ENCODE measurements around the gene AP3S1. TPM values are rescaled to one million over a fixed set of nuclear protein-coding genes. Genes with fewer than 3 reads are reported as not detected.
"Not testable (repeated sequence)": the region's sequence is repeated elsewhere in the genome, so short reads cannot be mapped to it uniquely, and the experiment has no call there.

The AP3S1 gene
- total RNA-seq, 1 donor from 2014 or later: 131 TPM

DNA sequence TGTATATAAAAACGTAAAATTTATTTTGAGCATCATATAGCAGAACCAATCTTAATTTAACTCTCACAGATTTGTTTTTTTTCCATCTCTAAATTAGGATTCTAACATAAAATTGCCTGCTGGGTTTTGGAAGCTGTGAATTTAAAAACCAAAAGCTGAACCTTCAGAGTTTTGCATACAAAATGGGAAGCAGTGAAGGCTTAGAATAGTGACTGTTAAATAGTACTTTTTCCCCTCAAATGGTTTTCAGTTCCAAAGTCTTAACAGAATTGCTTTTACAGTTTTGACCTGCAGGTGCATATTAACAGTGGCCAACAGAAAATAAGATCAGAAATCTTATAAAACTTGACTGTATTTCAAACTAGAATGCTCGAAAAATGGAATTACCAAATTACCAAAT is 65.4 kb downstream of the AP3S1 start:
- H3K9me3 Mint-ChIP-seq (ENCODE audit: unreplicated experiment): no peaks in the 10 kb centered on the region
- no peak overlapping the region for H3K27ac Mint-ChIP-seq (ENCODE audit: unreplicated experiment)
- no peak overlapping the region for H3K4me3 Mint-ChIP-seq (ENCODE audit: unreplicated experiment)
- H3K36me3 Mint-ChIP-seq (ENCODE audit: unreplicated experiment): no peaks in the 10 kb centered on the region
- H3K4me1 Mint-ChIP-seq (ENCODE audit: low read depth, unreplicated experiment): no peaks in the 10 kb centered on the region
- no peaks in the 10 kb centered on the region for H3K27me3 Mint-ChIP-seq (ENCODE audit: unreplicated experiment)
- TF ChIP-seq, protein P1, sequence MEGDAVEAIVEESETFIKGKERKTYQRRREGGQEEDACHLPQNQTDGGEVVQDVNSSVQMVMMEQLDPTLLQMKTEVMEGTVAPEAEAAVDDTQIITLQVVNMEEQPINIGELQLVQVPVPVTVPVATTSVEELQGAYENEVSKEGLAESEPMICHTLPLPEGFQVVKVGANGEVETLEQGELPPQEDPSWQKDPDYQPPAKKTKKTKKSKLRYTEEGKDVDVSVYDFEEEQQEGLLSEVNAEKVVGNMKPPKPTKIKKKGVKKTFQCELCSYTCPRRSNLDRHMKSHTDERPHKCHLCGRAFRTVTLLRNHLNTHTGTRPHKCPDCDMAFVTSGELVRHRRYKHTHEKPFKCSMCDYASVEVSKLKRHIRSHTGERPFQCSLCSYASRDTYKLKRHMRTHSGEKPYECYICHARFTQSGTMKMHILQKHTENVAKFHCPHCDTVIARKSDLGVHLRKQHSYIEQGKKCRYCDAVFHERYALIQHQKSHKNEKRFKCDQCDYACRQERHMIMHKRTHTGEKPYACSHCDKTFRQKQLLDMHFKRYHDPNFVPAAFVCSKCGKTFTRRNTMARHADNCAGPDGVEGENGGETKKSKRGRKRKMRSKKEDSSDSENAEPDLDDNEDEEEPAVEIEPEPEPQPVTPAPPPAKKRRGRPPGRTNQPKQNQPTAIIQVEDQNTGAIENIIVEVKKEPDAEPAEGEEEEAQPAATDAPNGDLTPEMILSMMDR (IDR thresholded peaks at IDR 0.05; ENCODE audit: partially characterized antibody, unreplicated experiment): no peak
- DNase-seq: no peak

DNA sequence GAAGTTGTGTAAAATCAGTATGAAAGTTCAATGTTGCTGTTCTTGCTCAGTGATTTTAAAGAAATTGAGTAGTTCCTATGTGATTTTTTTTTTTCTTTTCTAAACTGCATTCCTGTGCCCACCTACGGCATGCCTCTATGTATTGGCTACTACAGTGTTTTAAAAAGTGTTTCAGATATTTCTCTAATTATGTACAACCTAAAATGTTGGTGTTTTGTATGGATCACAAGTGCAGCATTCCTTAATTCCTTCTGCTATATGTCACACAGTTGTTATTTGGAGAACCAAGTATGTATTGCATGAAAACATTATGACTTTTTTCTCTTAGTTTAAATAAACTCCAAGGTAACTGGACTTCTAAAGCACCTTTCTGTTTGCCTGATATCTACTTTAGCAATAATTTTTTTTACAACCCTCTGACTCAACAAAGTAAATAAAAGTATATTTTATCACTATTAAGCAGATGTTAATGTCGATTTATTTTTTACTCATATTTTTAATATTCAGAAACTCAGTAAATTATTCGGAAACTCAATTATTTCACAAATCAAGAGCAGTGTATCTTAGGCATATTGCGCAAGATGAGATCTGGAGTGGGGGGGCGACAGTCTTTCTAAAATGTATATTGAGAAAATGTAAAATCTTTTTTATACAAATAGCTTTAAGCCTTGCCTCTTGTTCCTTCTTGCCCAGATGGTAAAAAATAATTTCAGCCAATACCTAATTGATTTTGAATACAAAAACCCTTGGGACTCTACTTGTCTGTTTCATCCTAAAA is 72.1 kb downstream of the AP3S1 start:
- not testable (repeated sequence) for DNase-seq; H3K4me3 Mint-ChIP-seq (ENCODE audit: unreplicated experiment); H3K9me3 Mint-ChIP-seq (ENCODE audit: unreplicated experiment); H3K36me3 Mint-ChIP-seq (ENCODE audit: unreplicated experiment); H3K27me3 Mint-ChIP-seq (ENCODE audit: unreplicated experiment); H3K27ac Mint-ChIP-seq (ENCODE audit: unreplicated experiment)
- peaks cover 18% of the 10 kb centered on the region for H3K4me1 Mint-ChIP-seq (ENCODE audit: low read depth, unreplicated experiment)

DNA sequence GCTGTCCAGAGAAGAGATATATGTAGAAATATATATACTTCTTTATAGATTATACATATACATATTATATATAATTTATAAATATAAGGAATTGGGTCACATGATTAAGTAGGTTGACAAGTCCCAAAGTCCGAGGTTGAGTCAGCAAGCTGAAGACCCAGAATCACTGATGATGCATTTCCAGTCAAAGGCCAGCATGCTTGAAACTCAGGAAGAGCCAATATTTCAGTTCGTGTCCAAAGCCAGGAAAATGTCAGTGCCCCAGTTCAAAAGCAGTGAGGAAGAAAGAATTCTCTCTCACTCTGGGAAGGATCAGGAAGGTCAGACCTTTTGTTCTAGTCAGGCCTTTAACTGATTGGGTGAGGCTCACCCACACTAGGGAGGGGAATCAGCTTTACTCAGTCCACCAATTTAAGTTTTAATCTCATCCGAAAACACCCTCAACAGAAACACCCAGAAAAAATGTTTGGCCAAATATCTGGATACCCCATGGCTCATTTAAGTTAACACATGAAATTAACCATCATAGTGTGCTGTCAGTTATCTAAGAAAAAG is 78.5 kb downstream of the AP3S1 start:
- TF ChIP-seq, protein P1 (IDR thresholded peaks at IDR 0.05; ENCODE audit: partially characterized antibody, unreplicated experiment): no peak
- H3K9me3 Mint-ChIP-seq (ENCODE audit: unreplicated experiment): no peaks in the 10 kb centered on the region

DNA sequence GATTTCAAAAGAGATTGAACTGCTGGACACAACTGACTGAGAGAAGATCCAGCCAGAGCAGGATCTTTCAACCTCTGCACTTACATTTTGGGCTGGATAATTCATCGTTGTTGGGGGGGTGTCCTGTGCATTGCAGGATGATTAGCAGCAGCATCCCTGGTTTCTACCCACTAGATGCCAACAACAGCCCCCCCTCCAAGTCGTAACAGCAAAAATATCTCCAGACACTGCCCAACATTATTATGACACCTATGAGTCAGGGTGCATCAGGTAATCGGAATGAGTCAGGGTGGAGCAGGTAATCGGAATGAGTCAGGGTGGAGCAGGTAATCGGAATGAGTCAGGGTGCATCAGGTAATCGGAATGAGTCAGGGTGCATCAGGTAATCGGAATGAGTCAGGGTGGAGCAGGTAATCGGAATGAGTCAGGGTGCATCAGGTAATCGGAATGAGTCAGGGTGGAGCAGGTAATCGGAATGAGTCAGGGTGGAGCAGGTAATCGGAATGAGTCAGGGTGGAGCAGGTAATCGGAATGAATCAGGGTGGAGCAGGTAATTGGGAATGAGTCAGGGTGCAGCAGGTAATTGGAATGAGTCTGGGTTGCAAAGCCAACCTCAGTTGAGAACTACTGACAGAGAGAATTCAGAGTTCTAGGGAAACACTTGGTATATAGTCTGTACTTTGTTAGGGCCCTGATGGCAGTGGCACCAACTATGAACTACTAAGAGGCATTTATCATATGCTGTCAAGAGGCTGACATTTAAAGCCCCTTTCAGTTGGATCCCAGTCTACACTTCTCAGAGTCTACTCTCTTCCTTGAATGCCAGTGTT is 87.1 kb downstream of the AP3S1 start:
- DNase-seq; H3K27ac Mint-ChIP-seq (ENCODE audit: unreplicated experiment); H3K9me3 Mint-ChIP-seq (ENCODE audit: unreplicated experiment); H3K36me3 Mint-ChIP-seq (ENCODE audit: unreplicated experiment); H3K27me3 Mint-ChIP-seq (ENCODE audit: unreplicated experiment); H3K4me3 Mint-ChIP-seq (ENCODE audit: unreplicated experiment); H3K4me1 Mint-ChIP-seq (ENCODE audit: low read depth, unreplicated experiment): not testable (repeated sequence)

More for the DNA sequence above, 78.5 kb downstream of the AP3S1 start:
- H3K27ac Mint-ChIP-seq (ENCODE audit: unreplicated experiment): no peak overlapping the region
- peaks cover 17% of the 10 kb centered on the region for H3K4me1 Mint-ChIP-seq (ENCODE audit: low read depth, unreplicated experiment)
- H3K4me3 Mint-ChIP-seq (ENCODE audit: unreplicated experiment): no peak overlapping the region
- no peak for DNase-seq
- H3K36me3 Mint-ChIP-seq (ENCODE audit: unreplicated experiment): no peaks in the 10 kb centered on the region
- H3K27me3 Mint-ChIP-seq (ENCODE audit: unreplicated experiment): peaks cover 2% of the 10 kb centered on the region

DNA sequence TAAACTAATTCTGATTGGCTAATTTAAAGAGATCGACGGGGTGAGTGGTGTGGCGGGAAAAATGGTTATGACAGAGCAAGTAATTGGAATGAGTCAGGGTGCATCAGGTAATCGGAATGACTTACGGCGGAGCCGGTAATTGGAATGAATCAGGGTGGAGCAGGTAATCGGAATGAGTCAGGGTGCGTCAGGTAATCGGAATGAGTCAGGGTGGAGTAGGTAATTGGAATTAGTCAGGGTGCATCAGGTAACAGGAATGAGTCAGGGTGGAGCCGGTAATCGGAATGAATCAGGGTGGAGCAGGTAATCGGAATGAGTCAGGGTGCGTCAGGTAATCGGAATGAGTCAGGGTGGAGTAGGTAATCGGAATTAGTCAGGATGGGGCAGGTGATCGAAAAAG is 88.4 kb downstream of the AP3S1 start:
- H3K4me3 Mint-ChIP-seq (ENCODE audit: unreplicated experiment); DNase-seq; H3K27ac Mint-ChIP-seq (ENCODE audit: unreplicated experiment); H3K36me3 Mint-ChIP-seq (ENCODE audit: unreplicated experiment); H3K9me3 Mint-ChIP-seq (ENCODE audit: unreplicated experiment); H3K27me3 Mint-ChIP-seq (ENCODE audit: unreplicated experiment); H3K4me1 Mint-ChIP-seq (ENCODE audit: low read depth, unreplicated experiment): not testable (repeated sequence)

DNA sequence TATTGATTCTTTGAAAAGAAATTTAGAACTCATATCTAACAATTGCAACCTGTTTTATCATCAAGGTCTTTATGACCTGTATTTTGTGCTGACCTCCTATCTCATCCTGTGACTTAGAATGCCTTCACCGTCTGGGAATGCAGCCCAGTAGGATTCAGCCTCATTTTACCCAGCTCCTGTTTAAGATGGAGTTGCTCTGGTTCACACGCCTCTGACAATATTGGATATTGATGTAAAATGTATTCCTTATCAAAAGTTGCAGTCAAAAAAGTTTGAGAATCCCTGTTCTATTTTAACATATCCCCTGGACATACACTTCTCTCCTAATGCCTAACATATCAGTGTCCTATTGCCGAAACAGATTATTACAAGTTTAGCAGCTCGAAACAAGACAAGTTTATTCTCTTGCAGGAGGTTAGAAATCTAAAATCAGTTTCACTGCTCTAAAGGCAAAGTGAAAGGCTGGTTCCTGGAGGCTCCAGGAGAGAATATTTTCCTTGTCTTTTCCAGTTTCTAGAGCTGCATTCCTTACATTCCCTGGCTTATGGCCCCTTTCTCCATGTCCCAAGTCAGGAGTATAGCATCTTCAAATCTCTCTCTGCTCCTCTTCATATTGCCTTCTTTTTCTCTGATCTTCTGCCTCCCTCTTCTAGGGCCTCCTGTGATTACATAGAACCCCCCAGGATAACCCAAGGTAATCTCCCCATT is 89.0 kb downstream of the AP3S1 start:
- H3K27me3 Mint-ChIP-seq (ENCODE audit: unreplicated experiment): no peaks in the 10 kb centered on the region
- H3K4me1 Mint-ChIP-seq (ENCODE audit: low read depth, unreplicated experiment): no peaks in the 10 kb centered on the region
- no peak for DNase-seq
- no peak overlapping the region for H3K27ac Mint-ChIP-seq (ENCODE audit: unreplicated experiment)
- no peaks in the 10 kb centered on the region for H3K36me3 Mint-ChIP-seq (ENCODE audit: unreplicated experiment)
- H3K4me3 Mint-ChIP-seq (ENCODE audit: unreplicated experiment): no peak overlapping the region
- no peaks in the 10 kb centered on the region for H3K9me3 Mint-ChIP-seq (ENCODE audit: unreplicated experiment)
- TF ChIP-seq, protein P1 (IDR thresholded peaks at IDR 0.05; ENCODE audit: partially characterized antibody, unreplicated experiment): no peak

All from glutamatergic neuron (in vitro differentiated cells).